ENCODE measurements around the gene PMM1. TPM values are rescaled to one million over a fixed set of nuclear protein-coding genes. Genes with fewer than 3 reads are reported as not detected.

The PMM1 gene
- total RNA-seq, 1 experiment from 2014 or later = 18.6 TPM

DNA sequence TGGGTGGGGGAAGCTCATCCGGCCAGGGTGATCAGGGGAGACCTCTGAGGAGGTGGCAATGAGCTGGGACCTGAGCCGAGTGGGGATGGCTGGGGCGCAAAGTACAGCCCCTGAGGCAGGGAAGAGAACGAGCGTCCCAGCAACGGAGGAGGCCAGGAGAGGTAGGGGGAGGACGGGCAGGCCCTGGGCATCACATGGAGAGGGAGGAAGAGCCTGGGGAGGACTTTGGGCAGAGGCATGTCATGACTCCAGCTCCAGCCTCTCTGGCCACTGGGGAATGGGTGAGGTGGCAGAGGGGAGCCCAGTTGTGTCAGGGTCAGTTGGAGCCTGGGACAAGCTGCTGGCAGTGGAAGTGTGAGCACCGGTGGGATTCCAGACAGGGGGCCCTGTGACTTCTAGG lies 11.5 kb downstream of the PMM1 start:
- Histone ChIP-seq H3K9ac (ENCODE audit: low read length) (no peak overlapping the region), H3K36me3 (ENCODE audit: low read depth, low read length) (no peaks in the 10 kb centered on the region), H3K79me2 (ENCODE audit: low read length) (no peaks in the 10 kb centered on the region), H2AFZ (ENCODE audit: low read length) (no peak overlapping the region), H3K4me1 (ENCODE audit: insufficient read depth, low read length) (no peaks in the 10 kb centered on the region), H3K27ac (ENCODE audit: low read length) (no peak overlapping the region), H3K4me2 (ENCODE audit: low read length) (no peak overlapping the region), H3K9me3 (ENCODE audit: low read length) (no peaks in the 10 kb centered on the region), H4K20me1 (ENCODE audit: low read length) (no peaks in the 10 kb centered on the region), H3K4me3 (ENCODE audit: low read length) (no peak overlapping the region), H3K27me3 (ENCODE audit: low read length) (no peaks in the 10 kb centered on the region), H3F3A (ENCODE audit: low read length, unreplicated experiment) (no peaks in the 10 kb centered on the region), H3K9me2 (replicated peaks; ENCODE audit: low read length) (no peaks in the 10 kb centered on the region)
- TF ChIP-seq, protein P1, sequence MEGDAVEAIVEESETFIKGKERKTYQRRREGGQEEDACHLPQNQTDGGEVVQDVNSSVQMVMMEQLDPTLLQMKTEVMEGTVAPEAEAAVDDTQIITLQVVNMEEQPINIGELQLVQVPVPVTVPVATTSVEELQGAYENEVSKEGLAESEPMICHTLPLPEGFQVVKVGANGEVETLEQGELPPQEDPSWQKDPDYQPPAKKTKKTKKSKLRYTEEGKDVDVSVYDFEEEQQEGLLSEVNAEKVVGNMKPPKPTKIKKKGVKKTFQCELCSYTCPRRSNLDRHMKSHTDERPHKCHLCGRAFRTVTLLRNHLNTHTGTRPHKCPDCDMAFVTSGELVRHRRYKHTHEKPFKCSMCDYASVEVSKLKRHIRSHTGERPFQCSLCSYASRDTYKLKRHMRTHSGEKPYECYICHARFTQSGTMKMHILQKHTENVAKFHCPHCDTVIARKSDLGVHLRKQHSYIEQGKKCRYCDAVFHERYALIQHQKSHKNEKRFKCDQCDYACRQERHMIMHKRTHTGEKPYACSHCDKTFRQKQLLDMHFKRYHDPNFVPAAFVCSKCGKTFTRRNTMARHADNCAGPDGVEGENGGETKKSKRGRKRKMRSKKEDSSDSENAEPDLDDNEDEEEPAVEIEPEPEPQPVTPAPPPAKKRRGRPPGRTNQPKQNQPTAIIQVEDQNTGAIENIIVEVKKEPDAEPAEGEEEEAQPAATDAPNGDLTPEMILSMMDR (conservative IDR thresholded peaks at IDR 0.05; ENCODE audit: low read depth, low read length) = no peak
- TF ChIP-seq EZH2phosphoT487 (IDR thresholded peaks at IDR 0.05; ENCODE audit: borderline replicate concordance, low read length) (no peak), EZH2 (IDR thresholded peaks at IDR 0.05; ENCODE audit: low read length, unreplicated experiment) (no peak)
- intact Hi-C loops (cut with micrococcal nuclease) = no loop called here
- no TSS peak for BruUV-seq (replicated peaks)
- DNase-seq (no peak), ATAC-seq (no peak)
- ChIA-PET POLR2A (ENCODE audit: unreplicated experiment) (no interaction called here), CTCF (no interaction called here)

DNA sequence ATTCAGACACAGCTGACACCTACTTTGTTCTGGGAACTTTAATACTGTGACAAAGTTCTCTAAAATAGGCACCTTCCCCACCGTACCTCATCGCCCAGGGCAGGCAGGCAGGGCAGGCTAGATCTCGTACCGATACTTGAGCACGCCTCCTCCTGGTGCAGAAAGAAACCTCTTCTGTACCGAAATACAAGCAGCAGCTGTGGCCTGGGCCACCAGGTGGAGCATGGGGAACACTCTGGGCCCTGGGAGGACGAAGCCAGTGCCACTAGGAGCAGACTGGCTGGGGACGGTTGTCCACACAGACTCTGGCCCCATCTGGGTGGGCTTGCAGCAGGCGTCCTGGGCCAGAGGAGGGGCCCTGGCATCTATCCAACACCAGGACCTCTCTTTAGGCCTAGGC lies 12.8 kb downstream of the PMM1 start:
- peak; percentile 92 for ATAC-seq
- no peaks in the 10 kb centered on the region for H3K36me3 ChIP-seq (ENCODE audit: low read depth, low read length)
- POLR2A ChIA-PET (ENCODE audit: unreplicated experiment) = no interaction called here

DNA sequence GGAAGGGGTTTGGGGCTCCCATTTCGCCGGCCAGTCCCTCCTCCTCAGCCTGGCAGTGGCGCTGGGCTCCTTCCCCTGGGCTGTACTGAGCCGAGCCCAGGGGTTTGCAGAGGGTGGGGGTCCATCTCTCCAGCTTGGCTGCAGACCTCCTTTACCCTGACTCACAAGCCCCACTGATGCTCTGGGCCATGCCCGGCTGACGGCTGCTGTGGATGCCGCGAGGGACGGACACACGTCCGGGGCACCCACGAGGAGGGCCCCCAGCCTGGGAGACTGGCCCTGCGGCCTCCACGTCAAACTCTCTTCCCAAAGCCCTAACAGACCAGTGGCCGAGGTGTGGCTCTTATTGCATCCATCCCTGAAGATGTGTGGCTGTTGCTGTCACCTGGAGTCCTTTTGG lies 14.1 kb downstream of the PMM1 start:
- CTCF ChIA-PET = no interaction called here
- H3K36me3 ChIP-seq (ENCODE audit: low read depth, low read length) = no peaks in the 10 kb centered on the region
- H3K27me3 ChIP-seq (ENCODE audit: low read length) = no peaks in the 10 kb centered on the region
- no peak overlapping the region for H3K4me2 ChIP-seq (ENCODE audit: low read length)
- no peaks in the 10 kb centered on the region for H4K20me1 ChIP-seq (ENCODE audit: low read length)
- no peaks in the 10 kb centered on the region for H3K9me2 ChIP-seq (replicated peaks; ENCODE audit: low read length)
- DNase-seq (no peak), ATAC-seq (no peak)
- H3F3A ChIP-seq (ENCODE audit: low read length, unreplicated experiment) = no peaks in the 10 kb centered on the region
- no peak for TF ChIP-seq EZH2phosphoT487 (IDR thresholded peaks at IDR 0.05; ENCODE audit: borderline replicate concordance, low read length)
- TF ChIP-seq, protein P1 (conservative IDR thresholded peaks at IDR 0.05; ENCODE audit: low read depth, low read length) = no peak
- no peak for TF ChIP-seq EZH2 (IDR thresholded peaks at IDR 0.05; ENCODE audit: low read length, unreplicated experiment)
- no TSS peak for BruUV-seq (replicated peaks)
- intact Hi-C loops (cut with micrococcal nuclease) = no loop called here
- no peak overlapping the region for H3K9ac ChIP-seq (ENCODE audit: low read length)
- no peak overlapping the region for H3K4me3 ChIP-seq (ENCODE audit: low read length)
- H3K27ac ChIP-seq (ENCODE audit: low read length) = no peak overlapping the region
- POLR2A ChIA-PET (ENCODE audit: unreplicated experiment) = no interaction called here
- H3K79me2 ChIP-seq (ENCODE audit: low read length) = no peaks in the 10 kb centered on the region
- no peak overlapping the region for H2AFZ ChIP-seq (ENCODE audit: low read length)
- H3K9me3 ChIP-seq (ENCODE audit: low read length) = no peaks in the 10 kb centered on the region
- H3K4me1 ChIP-seq (ENCODE audit: insufficient read depth, low read length) = no peaks in the 10 kb centered on the region

More for the DNA sequence above, 12.8 kb downstream of the PMM1 start:
- intact Hi-C loops (cut with micrococcal nuclease) = no loop called here
- Histone ChIP-seq H2AFZ (ENCODE audit: low read length) (no peak overlapping the region), H3K9ac (ENCODE audit: low read length) (no peak overlapping the region), H3K9me2 (replicated peaks; ENCODE audit: low read length) (no peaks in the 10 kb centered on the region), H3K4me3 (ENCODE audit: low read length) (no peak overlapping the region), H3K4me2 (ENCODE audit: low read length) (no peak overlapping the region), H3K9me3 (ENCODE audit: low read length) (no peaks in the 10 kb centered on the region), H3K4me1 (ENCODE audit: insufficient read depth, low read length) (no peaks in the 10 kb centered on the region), H3K27me3 (ENCODE audit: low read length) (no peaks in the 10 kb centered on the region), H3F3A (ENCODE audit: low read length, unreplicated experiment) (no peaks in the 10 kb centered on the region), H3K79me2 (ENCODE audit: low read length) (no peaks in the 10 kb centered on the region), H3K27ac (ENCODE audit: low read length) (no peak overlapping the region), H4K20me1 (ENCODE audit: low read length) (no peaks in the 10 kb centered on the region)
- no peak for TF ChIP-seq EZH2 (IDR thresholded peaks at IDR 0.05; ENCODE audit: low read length, unreplicated experiment)
- TF ChIP-seq, protein P1 (conservative IDR thresholded peaks at IDR 0.05; ENCODE audit: low read depth, low read length) = peak; percentile 71
- CTCF ChIA-PET = interaction anchor here (1.2 kb wide), 1 partner anchor 13 kb away, joined by 4 read pairs; the partner anchor contains the start of gene PMM1
- peak; percentile 56 for DNase-seq
- BruUV-seq (replicated peaks) = no TSS peak

Data from PC-3 (cell line).